ENCODE data around the gene UBTD1. TPM values are rescaled to one million over a fixed set of nuclear protein-coding genes. Genes with fewer than 3 reads are reported as not detected.

Gene UBTD1
- total RNA-seq, 6 experiments from 2014 or later, result 5.4 to 8.8 (median 7.0) TPM

GRCh38 chr10:97505152-97505551, 6.4 kb downstream of the UBTD1 start:
- ATAC-seq, result no peak

GRCh38 chr10:97506199-97506991, 7.7 kb downstream of the UBTD1 start:
- no peak for TF ChIP-seq CTCF (IDR thresholded peaks at IDR 0.05)
- no peak for TF ChIP-seq POLR2A (IDR thresholded peaks at IDR 0.05)
- intact Hi-C loops (cut with DNase I), result no loop called here
- Histone ChIP-seq H3K27ac (no peak overlapping the region), H3K36me3 (no peaks in the 10 kb centered on the region), H3K4me1 (no peaks in the 10 kb centered on the region), H3K27me3 (no peaks in the 10 kb centered on the region), H3K4me3 (no peak overlapping the region), H3K9me3 (no peaks in the 10 kb centered on the region)
- ATAC-seq (no peak), DNase-seq (no peak)
- WGBS (ENCODE audit: insufficient coverage, low coverage, low lambda C conversion rate, missing lambda C conversion rate), result no CpG with 5 or more reads among the region's 3 CpGs

More at GRCh38 chr10:97505152-97505551, 6.4 kb downstream of the UBTD1 start:
- DNase-seq, result no peak
- H3K27ac ChIP-seq, result no peak overlapping the region
- 67% methylated on average over 1 of the region's 1 CpG for WGBS (ENCODE audit: insufficient coverage, low coverage, low lambda C conversion rate, missing lambda C conversion rate)
- H3K4me1 ChIP-seq, result peaks cover 0 to 3% (median 0%) of the 10 kb centered on the region in 4 donors
- intact Hi-C loops (cut with DNase I), result no loop called here
- no peaks in the 10 kb centered on the region for H3K36me3 ChIP-seq
- no peaks in the 10 kb centered on the region for H3K27me3 ChIP-seq
- no peaks in the 10 kb centered on the region for H3K9me3 ChIP-seq
- TF ChIP-seq POLR2A (IDR thresholded peaks at IDR 0.05), result no peak
- H3K4me3 ChIP-seq, result no peak overlapping the region

- H3K27me3 ChIP-seq, result no peaks in the 10 kb centered on the region
- H3K9me3 ChIP-seq, result no peaks in the 10 kb centered on the region
- H3K4me1 ChIP-seq, result peaks cover 0 to 4% (median 0%) of the 10 kb centered on the region in 4 donors
- no peaks in the 10 kb centered on the region for H3K36me3 ChIP-seq
- intact Hi-C loops (cut with DNase I), result no loop called here
- no peak for TF ChIP-seq POLR2A (IDR thresholded peaks at IDR 0.05)
- no peak for TF ChIP-seq CTCF (IDR thresholded peaks at IDR 0.05)
- ATAC-seq (no peak), DNase-seq (no peak)
- 83% methylated on average over 1 of the region's 1 CpG for WGBS (ENCODE audit: insufficient coverage, low coverage, low lambda C conversion rate, missing lambda C conversion rate)
- no peak overlapping the region for H3K27ac ChIP-seq
- no peak overlapping the region for H3K4me3 ChIP-seq
Measured at GRCh38 chr10:97508342-97508741, 9.6 kb downstream of the UBTD1 start.

GRCh38 chr10:97509120-97509680, 10.5 kb downstream of the UBTD1 start:
- DNase-seq (no peak), ATAC-seq (no peak)
- 75% methylated on average over 7 of the region's 8 CpGs for WGBS (ENCODE audit: insufficient coverage, low coverage, low lambda C conversion rate, missing lambda C conversion rate)

More at GRCh38 chr10:97509120-97509680, 10.5 kb downstream of the UBTD1 start:
- H3K9me3 ChIP-seq, result no peaks in the 10 kb centered on the region
- TF ChIP-seq POLR2A (IDR thresholded peaks at IDR 0.05) (no peak), CTCF (IDR thresholded peaks at IDR 0.05) (no peak)
- intact Hi-C loops (cut with DNase I), result no loop called here
- peaks cover 0 to 4% (median 0%) of the 10 kb centered on the region in 4 donors for H3K4me1 ChIP-seq
- H3K27me3 ChIP-seq, result no peaks in the 10 kb centered on the region
- no peak overlapping the region for H3K27ac ChIP-seq
- no peak overlapping the region for H3K4me3 ChIP-seq
- no peaks in the 10 kb centered on the region for H3K36me3 ChIP-seq
